Vagina (tissue), 2 donors: ENCODE results near the gene TIGIT.

Source experiments
- POLR2A ChIP-seq, 2 donors: fragments of 450-650 bp; IDR thresholded peaks; one replicate each; pipeline ENCODE4 v1.6.1; 2017; ENCODE audit warnings: antibody characterized with exemption in 2 of 2, mild to moderate bottlenecking in 2 of 2, moderate library complexity in 2 of 2
- POLR2AphosphoS5 ChIP-seq, 2 donors: sonication (generic); formaldehyde crosslinking; IDR thresholded peaks; one replicate each; pipeline ENCODE4 v1.9.0; 2017; ENCODE audit warnings: antibody characterized with exemption in 2 of 2, mild to moderate bottlenecking in 2 of 2, low read depth in 1 of 2; ENCODE audit not compliant: insufficient read depth in 1 of 2
- TF ChIP-seq, protein P1 (sequence below), 3 experiments: fragments of 450-650 bp in 2 of 3; fragments of 200-600 bp in 1 of 3; sonication (generic) in 1 of 3; IDR thresholded peaks; one replicate each; pipeline ENCODE4 v1.5.1; 2017 to 2019; ENCODE audit warnings: antibody characterized with exemption in 3 of 3, mild to moderate bottlenecking in 2 of 3, moderate library complexity in 2 of 3

DNA sequence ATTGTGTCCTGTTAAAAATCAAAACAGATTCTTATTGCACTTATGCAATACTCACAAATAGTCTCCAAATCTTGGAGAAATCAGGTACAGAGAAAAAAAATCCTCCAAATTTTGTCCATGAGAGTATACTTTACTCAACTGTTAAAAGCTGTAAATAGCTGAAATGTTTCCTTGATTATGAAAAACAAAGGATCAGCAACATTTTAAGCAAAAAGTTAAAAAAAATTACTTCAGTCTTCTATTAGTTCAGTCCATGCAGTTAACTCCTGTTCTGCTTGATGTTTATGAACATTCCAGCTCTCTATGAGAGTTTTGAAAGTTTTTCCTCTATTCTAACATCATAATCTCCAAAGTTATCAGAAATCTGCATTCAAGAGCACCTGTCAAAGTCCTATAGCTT, 33.7 kb upstream of the TIGIT start:
- TF ChIP-seq, protein P1, sequence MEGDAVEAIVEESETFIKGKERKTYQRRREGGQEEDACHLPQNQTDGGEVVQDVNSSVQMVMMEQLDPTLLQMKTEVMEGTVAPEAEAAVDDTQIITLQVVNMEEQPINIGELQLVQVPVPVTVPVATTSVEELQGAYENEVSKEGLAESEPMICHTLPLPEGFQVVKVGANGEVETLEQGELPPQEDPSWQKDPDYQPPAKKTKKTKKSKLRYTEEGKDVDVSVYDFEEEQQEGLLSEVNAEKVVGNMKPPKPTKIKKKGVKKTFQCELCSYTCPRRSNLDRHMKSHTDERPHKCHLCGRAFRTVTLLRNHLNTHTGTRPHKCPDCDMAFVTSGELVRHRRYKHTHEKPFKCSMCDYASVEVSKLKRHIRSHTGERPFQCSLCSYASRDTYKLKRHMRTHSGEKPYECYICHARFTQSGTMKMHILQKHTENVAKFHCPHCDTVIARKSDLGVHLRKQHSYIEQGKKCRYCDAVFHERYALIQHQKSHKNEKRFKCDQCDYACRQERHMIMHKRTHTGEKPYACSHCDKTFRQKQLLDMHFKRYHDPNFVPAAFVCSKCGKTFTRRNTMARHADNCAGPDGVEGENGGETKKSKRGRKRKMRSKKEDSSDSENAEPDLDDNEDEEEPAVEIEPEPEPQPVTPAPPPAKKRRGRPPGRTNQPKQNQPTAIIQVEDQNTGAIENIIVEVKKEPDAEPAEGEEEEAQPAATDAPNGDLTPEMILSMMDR (IDR thresholded peaks at IDR 0.05), result no peak
- TF ChIP-seq POLR2A (IDR thresholded peaks at IDR 0.05), result no peak
- TF ChIP-seq POLR2AphosphoS5 (IDR thresholded peaks at IDR 0.05; ENCODE audit: insufficient read depth in 1 of 2, low read depth in 1 of 2), result no peak
